ENCODE measurements around the gene BCDIN3D. TPM values are rescaled to one million over a fixed set of nuclear protein-coding genes. Genes with fewer than 3 reads are reported as not detected.

Gene BCDIN3D
- total RNA-seq, 2 experiments from 2014 or later: 7.3 to 7.4 TPM

GRCh38 chr12:49800421-49801140 lies 42.3 kb downstream of the BCDIN3D start:
- H3K4me3 Mint-ChIP-seq: no peak overlapping the region
- H3K9me3 Mint-ChIP-seq (ENCODE audit: insufficient read depth): no peaks in the 10 kb centered on the region
- DNase-seq (no peak), ATAC-seq (no peak)
- ChIA-PET CTCF (interaction anchor here (1.1 to 2.9 kb wide), 4 partner anchors 22 to 59 kb away, joined by 3 to 13 read pairs (median 8); partner anchors contain the start of gene TMBIM6), POLR2A (interaction anchor here (1.2 kb wide), 1 partner anchor 42 kb away, joined by 3 read pairs; the partner anchor contains the start of gene BCDIN3D)
- H3K4me1 Mint-ChIP-seq (ENCODE audit: low read depth): no peaks in the 10 kb centered on the region
- H3K27me3 Mint-ChIP-seq (ENCODE audit: low read depth): no peaks in the 10 kb centered on the region
- no peaks in the 10 kb centered on the region for H3K36me3 Mint-ChIP-seq (ENCODE audit: low read depth)
- H3K27ac Mint-ChIP-seq: no peak overlapping the region

DNA sequence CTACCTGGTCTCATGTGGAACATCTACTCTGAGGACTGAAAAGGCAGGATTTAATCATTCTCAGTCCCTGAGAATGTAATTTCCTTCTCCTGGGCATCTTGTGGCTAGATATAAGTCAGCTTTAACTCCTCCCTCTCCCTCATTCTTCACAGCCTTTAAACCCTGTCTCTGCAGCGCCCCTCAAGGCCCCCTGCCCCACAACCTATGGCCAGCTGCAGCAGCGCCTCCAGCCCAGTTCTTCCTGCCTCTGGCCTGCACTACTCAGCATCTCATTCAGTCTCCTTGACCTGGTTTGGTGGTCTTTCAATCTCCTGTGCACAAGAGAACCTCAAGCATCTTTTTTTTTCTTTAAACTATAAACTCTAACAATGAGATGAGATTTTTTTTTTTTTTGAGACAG lies 44.0 kb downstream of the BCDIN3D start:
- Mint-ChIP-seq H3K27me3 (ENCODE audit: low read depth) (no peaks in the 10 kb centered on the region), H3K36me3 (ENCODE audit: low read depth) (no peaks in the 10 kb centered on the region), H3K9me3 (ENCODE audit: insufficient read depth) (no peaks in the 10 kb centered on the region), H3K4me3 (no peak overlapping the region), H3K4me1 (ENCODE audit: low read depth) (peaks cover 2% of the 10 kb centered on the region), H3K27ac (no peak overlapping the region)
- DNase-seq: no peak
- ATAC-seq: no peak
- POLR2A ChIA-PET: no interaction called here
- CTCF ChIA-PET: interaction anchor here (1.0 to 2.6 kb wide), 5 partner anchors 21 to 58 kb away, joined by 3 to 10 read pairs (median 6); partner anchors contain the start of genes NCKAP5L and TMBIM6

- CTCF ChIA-PET: interaction anchor here (0.5 to 2.6 kb wide), 5 partner anchors 20 to 432 kb away, joined by 3 to 10 read pairs (median 3); partner anchors contain the start of genes NCKAP5L and TMBIM6
- Mint-ChIP-seq H3K36me3 (ENCODE audit: low read depth) (no peaks in the 10 kb centered on the region), H3K4me3 (no peak overlapping the region)
Observed at GRCh38 chr12:49798248-49798647, 44.7 kb downstream of the BCDIN3D start.

DNA sequence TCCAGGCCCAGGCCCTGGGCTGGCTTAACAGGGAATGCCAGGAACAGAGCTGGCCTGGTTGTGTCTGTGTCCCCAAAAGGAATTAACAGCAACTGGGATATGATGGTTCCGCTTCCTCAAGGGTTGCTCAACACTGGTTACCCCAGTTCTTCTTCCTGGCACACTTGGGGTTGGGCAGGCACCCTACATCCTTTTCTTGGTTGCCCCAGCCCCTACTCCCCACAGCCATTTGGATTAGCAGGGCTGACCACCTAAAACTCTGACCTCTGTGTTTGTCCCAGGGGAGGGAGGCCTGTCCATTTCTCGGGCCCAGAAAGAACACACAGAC lies 45.5 kb downstream of the BCDIN3D start:
- POLR2A ChIA-PET: interaction anchor here (2.0 kb wide), 1 partner anchor 46 kb away, joined by 5 read pairs; the partner anchor contains the start of gene BCDIN3D
- ATAC-seq: no peak

More at GRCh38 chr12:49798248-49798647, 44.7 kb downstream of the BCDIN3D start:
- POLR2A ChIA-PET: interaction anchor here (2.0 kb wide), 1 partner anchor 45 kb away, joined by 5 read pairs; the partner anchor contains the start of gene BCDIN3D
- Mint-ChIP-seq H3K4me1 (ENCODE audit: low read depth) (peaks cover 2% of the 10 kb centered on the region), H3K27ac (no peak overlapping the region), H3K9me3 (ENCODE audit: insufficient read depth) (no peaks in the 10 kb centered on the region), H3K27me3 (ENCODE audit: low read depth) (no peaks in the 10 kb centered on the region)
- no peak for DNase-seq
- ATAC-seq: no peak

DNA sequence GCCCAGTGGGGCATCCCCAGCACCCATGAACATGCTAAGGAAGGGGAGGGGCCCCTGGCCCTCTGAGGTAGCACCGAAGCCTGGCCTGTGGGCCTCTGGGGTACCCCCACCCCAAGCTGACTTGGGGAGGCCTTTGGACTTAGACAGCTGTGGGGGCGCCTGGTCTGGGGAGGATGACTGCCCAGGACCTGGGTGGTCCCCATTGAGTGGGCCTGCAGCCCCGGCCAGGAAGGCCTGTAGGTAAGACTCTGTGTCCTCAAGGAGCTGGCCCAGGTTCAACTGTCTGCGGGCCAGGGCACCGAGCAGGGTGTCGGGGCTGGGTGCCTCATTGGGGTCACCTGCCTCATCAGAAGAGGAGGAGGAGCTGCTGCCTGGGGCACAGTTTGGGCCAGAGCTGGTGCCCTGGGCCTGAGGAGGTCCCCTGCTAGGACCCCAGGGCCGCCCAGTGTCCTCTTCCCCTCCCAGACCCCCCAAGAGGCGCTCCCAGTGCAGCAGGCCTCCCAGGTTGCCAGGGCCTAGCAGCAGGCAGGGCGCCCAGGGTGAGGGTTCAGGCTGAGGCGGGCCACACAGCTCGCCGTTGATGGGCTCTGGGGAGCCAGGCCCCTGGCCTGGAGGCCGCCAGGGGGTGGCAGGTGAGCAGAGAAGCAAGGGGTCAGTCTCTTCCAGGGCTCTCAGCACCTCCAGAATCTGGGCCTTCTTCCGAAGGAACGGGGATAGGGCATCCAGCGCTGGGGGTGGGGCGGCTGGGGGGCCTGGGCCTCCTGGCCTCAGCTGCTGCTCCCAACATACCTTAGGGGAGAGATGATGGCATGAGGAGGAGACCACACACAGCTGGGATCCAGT lies 46.1 kb downstream of the BCDIN3D start:
- ChIA-PET CTCF (interaction anchor here (0.6 to 3.4 kb wide), 3 partner anchors 19 to 170 kb away, joined by 3 to 13 read pairs (median 3); no protein-coding TSS in a partner anchor), POLR2A (interaction anchor here (2.0 kb wide), 1 partner anchor 46 kb away, joined by 5 read pairs; the partner anchor contains the start of gene BCDIN3D)
- no peak for ATAC-seq
- H3K9me3 Mint-ChIP-seq (ENCODE audit: insufficient read depth): no peaks in the 10 kb centered on the region
- H3K27me3 Mint-ChIP-seq (ENCODE audit: low read depth): no peaks in the 10 kb centered on the region
- no peak overlapping the region for H3K27ac Mint-ChIP-seq
- peaks cover 2% of the 10 kb centered on the region for H3K4me1 Mint-ChIP-seq (ENCODE audit: low read depth)
- no peak overlapping the region for H3K4me3 Mint-ChIP-seq
- no peaks in the 10 kb centered on the region for H3K36me3 Mint-ChIP-seq (ENCODE audit: low read depth)
- no peak for DNase-seq

More for the DNA sequence above, 45.5 kb downstream of the BCDIN3D start:
- Mint-ChIP-seq H3K27me3 (ENCODE audit: low read depth) (no peaks in the 10 kb centered on the region), H3K27ac (no peak overlapping the region), H3K9me3 (ENCODE audit: insufficient read depth) (no peaks in the 10 kb centered on the region), H3K4me1 (ENCODE audit: low read depth) (peaks cover 2% of the 10 kb centered on the region), H3K4me3 (no peak overlapping the region), H3K36me3 (ENCODE audit: low read depth) (no peaks in the 10 kb centered on the region)
- no peak for DNase-seq
- CTCF ChIA-PET: interaction anchor here (1.3 to 3.4 kb wide), 2 partner anchors 19 to 20 kb away, joined by 6 to 13 read pairs; no protein-coding TSS in a partner anchor

GRCh38 chr12:49796155-49796554 lies 46.8 kb downstream of the BCDIN3D start:
- ChIA-PET POLR2A (no interaction called here), CTCF (interaction anchor here (1.2 to 3.4 kb wide), 2 partner anchors 18 to 171 kb away, joined by 3 to 13 read pairs; no protein-coding TSS in a partner anchor)
- ATAC-seq (no peak), DNase-seq (no peak)
- no peaks in the 10 kb centered on the region for H3K9me3 Mint-ChIP-seq (ENCODE audit: insufficient read depth)
- H3K4me1 Mint-ChIP-seq (ENCODE audit: low read depth): peaks cover 2% of the 10 kb centered on the region
- no peaks in the 10 kb centered on the region for H3K36me3 Mint-ChIP-seq (ENCODE audit: low read depth)
- no peaks in the 10 kb centered on the region for H3K27me3 Mint-ChIP-seq (ENCODE audit: low read depth)
- no peak overlapping the region for H3K4me3 Mint-ChIP-seq
- no peak overlapping the region for H3K27ac Mint-ChIP-seq

DNA sequence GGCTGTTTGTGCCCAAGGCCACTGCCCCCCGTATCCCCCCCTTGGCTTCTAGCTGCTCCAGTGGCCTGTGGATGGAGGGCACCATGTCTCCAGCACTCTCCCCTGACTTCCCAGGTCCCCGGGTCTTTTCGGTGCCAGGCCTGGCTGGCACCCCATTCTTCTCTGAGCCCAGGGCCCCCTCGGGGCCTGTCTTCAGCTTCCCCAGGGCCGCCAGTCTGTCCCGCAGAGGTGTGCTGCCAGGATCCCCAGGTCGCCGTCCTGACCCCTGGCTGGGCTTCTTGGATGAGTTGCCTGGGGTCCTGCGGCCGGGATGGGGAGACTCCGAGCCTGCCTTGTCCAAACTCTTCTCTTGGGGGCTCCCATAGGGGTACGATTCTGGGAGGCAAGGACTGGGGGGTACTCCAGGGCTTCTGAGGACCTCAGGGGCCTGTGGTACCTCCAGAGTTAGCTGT lies 47.2 kb downstream of the BCDIN3D start:
- Mint-ChIP-seq H3K4me3 (no peak overlapping the region), H3K27me3 (ENCODE audit: low read depth) (no peaks in the 10 kb centered on the region), H3K9me3 (ENCODE audit: insufficient read depth) (no peaks in the 10 kb centered on the region), H3K4me1 (ENCODE audit: low read depth) (peaks cover 2% of the 10 kb centered on the region), H3K27ac (no peak overlapping the region), H3K36me3 (ENCODE audit: low read depth) (no peaks in the 10 kb centered on the region)
- ChIA-PET CTCF (interaction anchor here (3.4 kb wide), 1 partner anchor 18 kb away, joined by 13 read pairs; no protein-coding TSS in a partner anchor), POLR2A (no interaction called here)
- ATAC-seq (no peak), DNase-seq (no peak)

DNA sequence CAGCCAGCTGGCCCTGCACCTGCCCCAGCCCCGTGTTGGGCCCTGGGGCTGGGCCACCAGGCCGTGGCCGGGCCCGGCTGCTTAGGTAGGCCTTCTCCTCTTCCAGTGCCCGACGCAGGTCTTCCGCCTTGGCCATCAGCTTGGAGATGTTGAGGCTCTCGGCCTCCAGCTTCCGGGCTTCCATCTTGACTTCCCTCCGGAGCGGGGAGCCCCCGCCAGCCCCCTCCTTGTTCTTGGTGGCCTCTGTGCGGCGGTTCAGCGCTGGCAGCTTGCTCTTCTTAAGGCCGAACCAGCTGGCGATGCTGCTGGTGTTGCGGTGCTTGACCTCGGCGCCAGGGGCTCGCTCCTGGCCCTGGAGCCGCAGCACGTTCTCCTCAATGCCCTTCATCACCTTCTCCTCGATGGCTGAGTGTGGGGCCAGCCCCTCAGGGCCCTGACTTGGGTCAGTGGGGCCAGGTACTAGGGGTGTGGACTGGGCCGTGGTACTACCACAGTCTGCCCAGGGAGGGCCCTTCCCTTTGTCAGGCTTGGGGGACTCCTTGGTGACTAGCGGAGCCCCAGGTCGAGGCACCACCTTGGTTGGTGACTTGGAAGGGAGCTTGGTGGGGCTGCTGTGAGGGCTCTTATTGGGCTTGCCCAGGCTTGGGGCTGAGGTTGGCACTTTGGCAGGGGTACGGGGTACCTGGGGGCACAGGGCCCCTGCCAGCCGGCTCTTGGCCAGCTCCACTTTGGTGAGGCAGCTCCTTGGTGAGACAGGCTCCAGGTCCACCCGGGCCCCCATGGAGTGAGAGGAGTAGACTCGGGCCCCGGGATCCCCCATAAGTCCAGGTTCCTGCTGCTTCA lies 47.9 kb downstream of the BCDIN3D start:
- Mint-ChIP-seq H3K36me3 (ENCODE audit: low read depth) (no peaks in the 10 kb centered on the region), H3K27me3 (ENCODE audit: low read depth) (no peaks in the 10 kb centered on the region), H3K9me3 (ENCODE audit: insufficient read depth) (no peaks in the 10 kb centered on the region), H3K27ac (no peak overlapping the region), H3K4me1 (ENCODE audit: low read depth) (peaks cover 2% of the 10 kb centered on the region), H3K4me3 (no peak overlapping the region)
- DNase-seq: no peak
- no peak for ATAC-seq
- ChIA-PET POLR2A (no interaction called here), CTCF (interaction anchor here (3.4 kb wide), 1 partner anchor 17 kb away, joined by 13 read pairs; no protein-coding TSS in a partner anchor)

DNA sequence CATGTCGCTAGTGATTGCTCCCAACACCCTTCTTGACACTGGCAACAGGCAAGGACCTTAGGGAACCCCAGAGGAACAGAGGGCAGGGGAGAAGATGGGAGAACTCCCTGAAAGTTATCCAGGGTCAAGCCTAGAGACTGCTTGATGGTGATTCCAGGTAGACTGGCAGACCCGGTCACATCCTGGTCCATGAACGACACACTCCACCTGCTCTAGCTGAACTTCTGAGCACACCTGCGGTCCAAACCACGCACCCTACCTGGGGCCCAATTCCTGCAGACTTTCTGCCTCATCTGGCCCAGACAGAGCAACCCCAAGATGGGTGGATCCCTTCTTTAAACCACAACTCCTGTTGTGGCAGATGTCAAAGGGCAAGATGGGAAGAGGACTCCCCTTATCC lies 48.9 kb downstream of the BCDIN3D start:
- DNase-seq (no peak), ATAC-seq (no peak)
- Mint-ChIP-seq H3K4me1 (ENCODE audit: low read depth) (peaks cover 2% of the 10 kb centered on the region), H3K4me3 (no peak overlapping the region), H3K27ac (no peak overlapping the region), H3K27me3 (ENCODE audit: low read depth) (no peaks in the 10 kb centered on the region), H3K9me3 (ENCODE audit: insufficient read depth) (no peaks in the 10 kb centered on the region), H3K36me3 (ENCODE audit: low read depth) (no peaks in the 10 kb centered on the region)
- ChIA-PET POLR2A (no interaction called here), CTCF (interaction anchor here (3.4 kb wide), 1 partner anchor 16 kb away, joined by 13 read pairs; no protein-coding TSS in a partner anchor)

GRCh38 chr12:49793620-49794019 lies 49.3 kb downstream of the BCDIN3D start:
- H3K9me3 Mint-ChIP-seq (ENCODE audit: insufficient read depth): no peaks in the 10 kb centered on the region
- ChIA-PET POLR2A (no interaction called here), CTCF (no interaction called here)
- no peak overlapping the region for H3K27ac Mint-ChIP-seq
- DNase-seq (no peak), ATAC-seq (no peak)
- H3K27me3 Mint-ChIP-seq (ENCODE audit: low read depth): no peaks in the 10 kb centered on the region
- no peak overlapping the region for H3K4me3 Mint-ChIP-seq
- H3K36me3 Mint-ChIP-seq (ENCODE audit: low read depth): no peaks in the 10 kb centered on the region
- peaks cover 2% of the 10 kb centered on the region for H3K4me1 Mint-ChIP-seq (ENCODE audit: low read depth)
